HG03139 (cell line): Measurements from ENCODE around the gene SBNO2.
"Not testable (repeated sequence)": the region's sequence is repeated elsewhere in the genome, so short reads cannot be mapped to it uniquely, and the experiment has no call there.

ENCODE experiments used
- ATAC-seq: cut with Tn5 transposase; IDR thresholded peaks from one replicate; pipeline ENCODE4 v1.9.1; 2021; ENCODE audit not compliant: unreplicated experiment

SBNO2 gene

GRCh38 chr19:1122021-1122971 is 51.8 kb downstream of the SBNO2 start:
- no peak for ATAC-seq

- no peak for ATAC-seq
Observed at GRCh38 chr19:1121395-1121794, 52.7 kb downstream of the SBNO2 start.

- no peak for ATAC-seq
Observed at GRCh38 chr19:1119475-1120217, 54.4 kb downstream of the SBNO2 start.

DNA sequence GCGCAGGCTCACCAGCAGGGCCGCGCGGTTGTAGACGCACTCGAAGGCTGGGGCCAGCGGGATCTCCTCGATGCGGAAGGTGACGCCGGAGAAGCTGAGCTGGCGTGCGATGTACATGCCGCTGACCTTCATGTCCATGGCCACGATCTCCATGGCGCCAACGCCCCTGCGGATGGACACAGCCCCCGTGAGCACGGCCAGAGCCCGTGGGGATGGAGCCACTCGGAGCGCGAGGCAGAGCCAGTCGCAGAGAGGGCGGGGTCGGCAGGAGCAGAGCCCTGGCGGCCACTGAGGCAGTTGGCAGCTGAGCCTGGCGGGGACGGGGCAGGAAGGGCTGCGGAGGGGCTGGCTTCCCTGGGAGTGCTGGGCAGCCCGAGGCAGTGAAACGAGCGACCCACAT is 55.1 kb downstream of the SBNO2 start:
- no peak for ATAC-seq

DNA sequence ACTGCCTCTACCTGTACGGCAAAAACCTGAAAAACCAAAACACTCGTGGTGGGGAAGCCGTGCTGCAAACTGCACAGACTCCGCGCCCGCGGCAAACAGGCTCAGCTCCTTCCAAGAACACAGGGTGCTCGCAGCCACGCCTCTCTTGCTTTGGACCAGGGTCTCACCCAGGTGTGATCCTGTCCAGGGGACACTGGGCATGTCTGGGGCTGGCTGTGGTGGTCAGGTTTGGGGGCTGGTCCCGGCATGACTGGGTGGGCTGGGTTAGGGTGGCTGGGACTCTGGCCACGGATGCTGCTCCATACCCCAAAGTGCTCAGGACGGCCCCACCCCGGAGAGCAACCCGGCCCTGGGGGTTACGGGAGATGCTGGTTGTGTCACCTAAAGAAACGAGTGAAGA is 56.4 kb downstream of the SBNO2 start:
- no peak for ATAC-seq

GRCh38 chr19:1116726-1117581 is 57.1 kb downstream of the SBNO2 start:
- no peak for ATAC-seq

- no peak for ATAC-seq
Observed at GRCh38 chr19:1115646-1116420, 58.2 kb downstream of the SBNO2 start.

DNA sequence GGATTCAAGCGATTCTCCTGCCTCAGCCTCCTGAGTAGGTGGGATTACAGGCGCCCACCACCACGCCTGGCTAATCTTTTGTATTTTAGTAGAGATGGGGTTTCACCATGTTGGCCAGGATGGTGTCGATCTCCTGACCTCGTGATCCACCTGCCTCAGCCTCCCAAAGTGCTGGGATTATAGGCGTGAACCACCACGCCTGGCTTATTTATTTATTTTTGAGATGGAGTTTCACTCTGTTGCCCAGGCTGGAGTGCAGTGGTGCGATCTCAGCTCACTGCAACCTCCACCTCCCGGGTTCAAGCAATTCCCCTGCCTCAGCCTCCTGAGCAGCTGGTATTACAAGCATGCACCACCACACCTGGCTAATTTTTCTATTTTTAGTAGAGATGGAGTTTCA is 59.3 kb downstream of the SBNO2 start:
- ATAC-seq, result not testable (repeated sequence)

- ATAC-seq, result no peak
Observed at GRCh38 chr19:1113986-1114483, 60.0 kb downstream of the SBNO2 start.

GRCh38 chr19:1113030-1113985 is 60.8 kb downstream of the SBNO2 start:
- no peak for ATAC-seq

- no peak for ATAC-seq
Observed at GRCh38 chr19:1112268-1113029, 61.6 kb downstream of the SBNO2 start.

DNA sequence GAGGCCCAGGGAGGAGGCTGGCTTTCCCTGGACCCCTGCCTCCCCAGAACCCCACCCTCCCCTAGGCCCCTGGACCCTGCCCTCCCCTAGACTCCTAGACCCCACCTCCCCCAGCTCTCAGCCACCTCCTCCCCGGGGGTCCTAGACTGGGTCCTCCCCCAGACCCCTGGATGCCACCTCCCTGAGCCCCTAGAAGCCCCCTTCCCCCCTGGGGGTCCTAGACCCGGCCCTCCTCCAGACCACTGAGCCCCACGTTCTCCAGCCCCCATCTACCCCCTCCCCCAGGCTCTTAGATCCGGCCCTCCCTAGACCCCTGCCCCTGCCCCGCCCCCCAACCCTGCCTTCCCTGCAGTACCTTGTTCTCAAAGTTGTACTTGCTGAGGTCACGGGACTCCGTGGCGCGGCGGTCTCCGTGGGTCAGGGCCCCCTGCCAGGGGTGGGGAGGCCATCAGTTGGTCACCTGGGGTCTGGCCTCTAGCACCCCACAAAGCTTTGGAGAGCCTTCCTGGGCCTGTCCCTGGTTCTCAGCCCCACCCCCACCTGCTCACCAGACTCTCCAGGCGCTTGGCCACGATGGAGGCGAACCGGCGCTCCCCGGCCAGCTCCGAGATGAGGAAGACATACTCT is 62.3 kb downstream of the SBNO2 start:
- ATAC-seq, result no peak

DNA sequence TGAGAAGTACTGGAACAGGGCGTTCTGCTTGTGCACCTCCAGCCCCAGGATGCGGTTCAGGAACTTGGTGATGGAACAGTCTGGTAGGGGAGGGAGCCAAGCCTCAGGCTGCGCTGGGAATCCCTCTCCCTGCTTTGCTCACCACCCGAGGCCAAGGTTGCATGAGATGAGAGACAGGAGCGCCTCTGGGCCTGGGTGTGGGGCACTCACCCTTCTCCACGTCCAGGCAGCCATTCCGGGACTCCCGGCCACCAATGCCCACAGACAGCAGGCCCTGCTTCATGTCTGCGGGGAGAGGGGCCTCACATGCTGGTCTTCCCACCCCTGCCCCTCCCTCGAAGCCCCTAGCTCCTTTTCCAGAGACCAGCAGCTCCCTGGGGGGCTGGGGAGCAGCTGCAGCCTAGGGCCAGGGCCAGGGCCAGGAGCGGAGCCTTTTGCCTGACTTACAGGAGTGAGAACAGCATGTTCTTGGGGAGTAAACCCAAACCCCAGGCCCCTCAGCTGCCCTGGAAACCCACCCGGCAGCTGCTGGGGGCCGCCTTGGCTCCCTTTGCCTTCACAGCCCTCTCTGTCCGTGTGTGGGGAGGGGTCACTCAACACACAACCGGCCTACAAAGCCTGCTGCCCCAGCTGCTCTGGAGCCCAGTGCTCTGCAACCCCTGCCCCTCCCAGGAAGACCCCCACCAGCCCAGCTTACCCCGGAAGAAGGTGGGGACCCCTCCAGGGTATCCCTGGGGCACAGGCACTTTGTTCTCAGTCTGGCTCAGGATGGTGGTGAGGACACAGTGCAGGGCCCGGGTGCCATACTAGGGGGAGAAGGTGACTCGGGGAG is 63.0 kb downstream of the SBNO2 start:
- ATAC-seq, result no peak

DNA sequence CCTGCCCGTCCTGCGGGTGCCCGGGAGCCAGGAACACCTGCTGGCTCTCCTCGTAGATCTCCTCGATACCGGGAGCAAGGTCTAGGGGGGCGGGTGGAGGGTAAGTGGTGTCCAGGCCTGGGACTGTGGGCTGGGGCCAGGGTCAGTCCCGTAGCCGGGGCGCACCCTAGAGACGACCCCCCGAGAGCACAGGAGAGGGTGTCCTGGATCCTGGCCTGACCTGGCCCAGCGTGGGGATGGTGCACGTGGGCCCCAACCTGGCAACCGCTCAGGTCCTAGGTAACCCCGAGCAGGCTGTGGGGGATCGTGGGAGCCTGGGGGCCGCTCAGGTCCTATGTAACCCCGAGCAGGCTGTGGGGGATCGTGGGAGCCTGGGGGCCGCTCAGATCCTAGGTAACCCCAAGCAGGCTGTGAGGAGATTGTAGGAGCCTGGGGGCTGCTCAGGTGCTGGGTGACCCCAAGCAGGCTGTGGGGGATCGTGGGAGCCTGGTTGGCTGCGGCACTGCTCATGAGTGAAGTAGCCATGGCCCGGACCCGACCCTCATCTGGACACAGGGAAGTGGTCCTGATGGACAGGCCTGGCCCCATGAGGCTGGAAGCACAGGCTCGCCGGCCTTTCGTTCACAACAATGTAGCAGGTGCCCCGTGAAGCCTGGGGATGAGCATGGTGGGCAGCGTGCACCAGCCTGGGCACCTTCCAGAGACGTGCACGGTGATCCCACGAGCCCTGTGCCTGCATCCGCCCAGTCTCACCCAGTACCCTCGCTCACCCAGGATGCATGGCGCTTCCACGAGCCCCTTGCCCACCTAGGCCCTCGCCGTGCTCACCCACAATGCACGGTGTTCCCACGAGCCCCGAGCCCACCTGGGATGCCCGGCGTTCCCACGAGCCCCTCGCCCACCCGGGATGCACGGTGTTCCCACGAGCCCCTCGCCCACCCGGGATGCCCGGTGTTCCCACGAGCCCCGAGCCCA is 64.1 kb downstream of the SBNO2 start:
- no peak for ATAC-seq

GRCh38 chr19:1109032-1109551 is 65.0 kb downstream of the SBNO2 start:
- no peak for ATAC-seq
